ENCODE measurements around the gene ACTN2. TPM values are rescaled to one million over a fixed set of nuclear protein-coding genes. Genes with fewer than 3 reads are reported as not detected.

Gene ACTN2
- polyA plus RNA-seq, 1 donor: 3.1 TPM

DNA sequence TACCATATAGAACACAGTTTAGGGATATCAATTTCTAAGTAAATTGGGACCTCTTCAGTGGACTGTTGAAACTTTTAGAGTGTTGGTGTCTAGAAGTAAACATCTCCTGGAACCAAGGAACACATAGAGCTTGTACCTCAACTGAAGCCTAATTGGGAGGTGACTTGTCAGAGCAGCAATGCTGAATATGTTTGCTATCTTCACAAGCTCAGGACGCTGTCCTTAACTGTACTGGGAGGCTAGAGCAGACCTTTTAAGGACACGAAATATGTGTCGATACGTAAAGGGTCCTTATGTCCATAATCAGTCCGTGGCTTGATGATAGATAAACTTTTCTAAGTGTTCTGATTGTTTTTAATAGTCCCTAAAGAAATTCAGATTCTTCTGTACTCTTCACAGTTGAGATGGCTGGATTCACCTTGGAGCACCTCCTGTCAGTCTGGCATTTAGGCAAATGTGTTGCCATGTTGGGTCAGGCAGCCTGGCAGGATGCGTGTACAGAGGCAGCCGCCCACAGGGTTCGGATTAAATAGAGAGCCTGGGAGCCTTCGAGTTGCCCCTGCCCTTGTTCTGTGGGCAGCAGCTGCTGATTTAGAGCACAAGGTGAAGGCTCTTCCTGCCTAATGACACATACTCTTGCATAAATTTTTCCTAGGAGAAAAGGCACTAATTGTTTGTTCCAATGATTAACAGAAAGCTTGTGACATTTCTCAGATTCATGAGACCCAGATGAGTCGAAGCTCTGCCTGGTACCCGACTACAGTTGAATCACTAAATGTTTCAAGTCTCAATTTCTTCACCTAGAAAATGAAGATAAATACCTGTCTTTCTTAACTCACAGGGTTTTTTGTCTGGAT, 3.6 kb downstream of the ACTN2 start:
- Histone ChIP-seq H3K36me3 (ENCODE audit: control insufficient read depth, insufficient read depth, low read length) (no peaks in the 10 kb centered on the region), H3K27ac (ENCODE audit: low read length) (no peak overlapping the region), H3K9me3 (ENCODE audit: control insufficient read depth, low read depth, low read length) (peaks cover 7% of the 10 kb centered on the region), H3K4me1 (ENCODE audit: control insufficient read depth, insufficient read depth, low read length) (peaks cover 9% of the 10 kb centered on the region), H3K27me3 (ENCODE audit: control insufficient read depth, insufficient read depth, low read length) (peaks cover 34% of the 10 kb centered on the region), H3K4me3 (ENCODE audit: low read length) (no peak overlapping the region)
- DNase-seq: no peak
- 73% methylated on average over 2 of the region's 11 CpGs for WGBS (ENCODE audit: insufficient coverage, low lambda C conversion rate)

GRCh38 chr1:236691348-236691747, 5.0 kb downstream of the ACTN2 start:
- 100% methylated on average over 2 of the region's 5 CpGs for WGBS (ENCODE audit: insufficient coverage, low lambda C conversion rate)
- no peak overlapping the region for H3K27ac ChIP-seq (ENCODE audit: low read length)
- H3K27me3 ChIP-seq (ENCODE audit: control insufficient read depth, insufficient read depth, low read length): peaks cover 30% of the 10 kb centered on the region
- H3K4me3 ChIP-seq (ENCODE audit: low read length): no peak overlapping the region
- H3K4me1 ChIP-seq (ENCODE audit: control insufficient read depth, insufficient read depth, low read length): peaks cover 9% of the 10 kb centered on the region
- DNase-seq: no peak
- H3K9me3 ChIP-seq (ENCODE audit: control insufficient read depth, low read depth, low read length): no peaks in the 10 kb centered on the region
- H3K36me3 ChIP-seq (ENCODE audit: control insufficient read depth, insufficient read depth, low read length): no peaks in the 10 kb centered on the region

GRCh38 chr1:236692128-236692527, 5.8 kb downstream of the ACTN2 start:
- no peaks in the 10 kb centered on the region for H3K9me3 ChIP-seq (ENCODE audit: control insufficient read depth, low read depth, low read length)
- no peak for DNase-seq
- H3K27ac ChIP-seq (ENCODE audit: low read length): no peak overlapping the region
- H3K36me3 ChIP-seq (ENCODE audit: control insufficient read depth, insufficient read depth, low read length): no peaks in the 10 kb centered on the region
- peaks cover 4% of the 10 kb centered on the region for H3K4me1 ChIP-seq (ENCODE audit: control insufficient read depth, insufficient read depth, low read length)
- no CpG with 5 or more reads among the region's 3 CpGs for WGBS (ENCODE audit: insufficient coverage, low lambda C conversion rate)
- H3K4me3 ChIP-seq (ENCODE audit: low read length): no peak overlapping the region
- peaks cover 26% of the 10 kb centered on the region for H3K27me3 ChIP-seq (ENCODE audit: control insufficient read depth, insufficient read depth, low read length)

DNA sequence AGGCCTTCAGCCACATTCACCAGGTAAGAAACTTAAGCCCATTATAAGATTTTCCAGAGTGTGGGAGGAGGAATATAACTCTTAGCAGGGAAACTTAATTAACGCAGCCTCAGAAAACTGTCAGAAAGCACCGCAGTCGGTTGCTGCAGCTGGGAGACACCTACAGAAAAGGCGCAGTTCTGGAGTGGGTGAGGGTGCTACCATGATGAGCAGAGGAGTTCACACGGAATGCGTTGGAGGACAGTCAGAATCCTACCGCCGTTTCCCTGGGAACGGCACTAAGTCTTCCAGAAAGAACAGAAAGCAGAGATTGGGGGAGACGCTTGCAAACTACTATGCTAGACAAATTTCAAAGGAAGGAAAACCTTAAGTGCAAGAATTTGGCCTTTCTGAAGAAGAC, 6.4 kb downstream of the ACTN2 start:
- 84% methylated on average over 6 of the region's 10 CpGs for WGBS (ENCODE audit: insufficient coverage, low lambda C conversion rate)
- Histone ChIP-seq H3K36me3 (ENCODE audit: control insufficient read depth, insufficient read depth, low read length) (no peaks in the 10 kb centered on the region), H3K4me1 (ENCODE audit: control insufficient read depth, insufficient read depth, low read length) (no peaks in the 10 kb centered on the region), H3K4me3 (ENCODE audit: low read length) (no peak overlapping the region), H3K27ac (ENCODE audit: low read length) (no peak overlapping the region), H3K9me3 (ENCODE audit: control insufficient read depth, low read depth, low read length) (no peaks in the 10 kb centered on the region), H3K27me3 (ENCODE audit: control insufficient read depth, insufficient read depth, low read length) (peaks cover 19% of the 10 kb centered on the region)
- DNase-seq: no peak

DNA sequence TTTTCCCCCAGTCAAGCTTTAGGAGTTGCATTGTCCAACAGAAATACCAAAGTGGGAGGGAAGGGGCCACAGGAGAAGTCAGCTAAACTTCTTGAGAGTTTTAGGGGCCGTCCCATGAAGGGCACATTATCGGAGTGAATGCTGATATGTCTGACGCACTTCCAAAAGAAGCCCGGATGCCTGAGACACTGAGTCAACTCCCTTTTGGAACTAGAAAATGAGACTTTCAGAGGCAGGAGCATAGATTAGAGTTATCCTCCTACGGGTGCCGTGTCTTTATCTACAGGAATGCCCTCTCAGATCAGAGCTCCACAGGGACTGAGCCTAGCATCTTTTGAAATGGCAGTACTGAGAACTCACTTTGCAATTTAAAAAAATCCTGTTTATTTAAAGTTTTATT, 13.1 kb downstream of the ACTN2 start:
- Histone ChIP-seq H3K27me3 (ENCODE audit: control insufficient read depth, insufficient read depth, low read length) (no peaks in the 10 kb centered on the region), H3K27ac (ENCODE audit: low read length) (no peak overlapping the region), H3K9me3 (ENCODE audit: control insufficient read depth, low read depth, low read length) (no peaks in the 10 kb centered on the region), H3K36me3 (ENCODE audit: control insufficient read depth, insufficient read depth, low read length) (no peaks in the 10 kb centered on the region), H3K4me3 (ENCODE audit: low read length) (no peak overlapping the region), H3K4me1 (ENCODE audit: control insufficient read depth, insufficient read depth, low read length) (no peaks in the 10 kb centered on the region)
- 80% methylated on average over 2 of the region's 6 CpGs for WGBS (ENCODE audit: insufficient coverage, low lambda C conversion rate)
- no peak for DNase-seq

DNA sequence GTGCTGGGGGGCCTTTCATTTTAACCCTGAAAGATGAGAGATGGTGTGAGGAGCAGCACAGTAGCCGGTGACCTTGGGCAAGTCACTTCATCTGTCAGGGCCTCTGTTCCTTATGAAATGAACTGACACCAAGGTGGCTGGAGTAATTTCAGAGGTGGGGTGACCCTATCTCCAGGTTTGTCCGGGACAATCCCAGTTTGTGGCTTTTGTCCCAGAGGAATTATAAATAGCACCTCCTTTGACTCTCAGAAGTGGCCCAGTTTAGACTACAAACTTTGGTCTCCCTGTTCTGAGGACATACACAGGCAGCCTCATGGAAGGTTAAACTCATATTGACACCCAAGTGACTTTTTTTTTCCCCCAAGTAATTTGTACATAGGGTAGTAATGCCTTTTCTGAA, 14.6 kb downstream of the ACTN2 start:
- Histone ChIP-seq H3K4me3 (ENCODE audit: low read length) (no peak overlapping the region), H3K36me3 (ENCODE audit: control insufficient read depth, insufficient read depth, low read length) (no peaks in the 10 kb centered on the region), H3K27me3 (ENCODE audit: control insufficient read depth, insufficient read depth, low read length) (no peaks in the 10 kb centered on the region), H3K9me3 (ENCODE audit: control insufficient read depth, low read depth, low read length) (no peaks in the 10 kb centered on the region), H3K27ac (ENCODE audit: low read length) (no peak overlapping the region), H3K4me1 (ENCODE audit: control insufficient read depth, insufficient read depth, low read length) (no peaks in the 10 kb centered on the region)
- no CpG with 5 or more reads among the region's 2 CpGs for WGBS (ENCODE audit: insufficient coverage, low lambda C conversion rate)
- DNase-seq: no peak

- Histone ChIP-seq H3K36me3 (ENCODE audit: control insufficient read depth, insufficient read depth, low read length) (no peaks in the 10 kb centered on the region), H3K27ac (ENCODE audit: low read length) (no peak overlapping the region), H3K27me3 (ENCODE audit: control insufficient read depth, insufficient read depth, low read length) (no peaks in the 10 kb centered on the region), H3K4me3 (ENCODE audit: low read length) (no peak overlapping the region), H3K4me1 (ENCODE audit: control insufficient read depth, insufficient read depth, low read length) (no peaks in the 10 kb centered on the region), H3K9me3 (ENCODE audit: control insufficient read depth, low read depth, low read length) (no peaks in the 10 kb centered on the region)
- DNase-seq: no peak
- WGBS (ENCODE audit: insufficient coverage, low lambda C conversion rate): 100% methylated on average over 1 of the region's 3 CpGs
Observed at GRCh38 chr1:236701782-236702181, 15.5 kb downstream of the ACTN2 start.

DNA sequence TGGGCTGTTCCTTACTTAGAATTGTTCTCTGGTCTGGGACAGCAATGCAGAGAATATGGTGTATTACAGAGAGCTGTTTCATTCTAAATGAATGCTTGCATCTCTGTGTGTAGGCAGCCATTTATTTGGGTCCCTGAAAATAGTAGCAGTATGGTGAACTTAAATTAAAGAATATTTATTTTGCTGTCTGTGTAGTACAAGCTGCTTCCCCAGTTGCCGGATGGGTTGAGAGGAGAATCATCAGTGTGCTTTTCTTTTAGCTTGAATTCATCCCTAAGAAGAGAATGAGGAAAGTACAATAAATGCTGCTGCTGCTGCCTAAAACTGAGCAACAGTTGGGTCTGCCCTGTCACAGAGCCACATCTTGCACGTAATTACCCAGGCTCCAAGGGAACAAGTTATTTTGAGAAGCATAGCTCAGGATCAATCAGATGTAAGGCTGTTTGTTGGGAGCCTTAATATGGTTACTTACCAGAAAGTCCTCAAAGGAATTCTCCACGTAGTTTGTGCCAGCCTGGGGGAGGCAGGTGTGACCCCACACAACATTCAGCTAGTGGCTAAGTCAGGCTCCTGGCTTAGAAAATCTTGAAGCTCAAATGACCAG, 16.6 kb downstream of the ACTN2 start:
- no peaks in the 10 kb centered on the region for H3K4me1 ChIP-seq (ENCODE audit: control insufficient read depth, insufficient read depth, low read length)
- no peaks in the 10 kb centered on the region for H3K27me3 ChIP-seq (ENCODE audit: control insufficient read depth, insufficient read depth, low read length)
- H3K36me3 ChIP-seq (ENCODE audit: control insufficient read depth, insufficient read depth, low read length): no peaks in the 10 kb centered on the region
- no peak overlapping the region for H3K27ac ChIP-seq (ENCODE audit: low read length)
- WGBS (ENCODE audit: insufficient coverage, low lambda C conversion rate): no CpG with 5 or more reads among the region's 3 CpGs
- DNase-seq: no peak
- H3K4me3 ChIP-seq (ENCODE audit: low read length): no peak overlapping the region
- H3K9me3 ChIP-seq (ENCODE audit: control insufficient read depth, low read depth, low read length): no peaks in the 10 kb centered on the region

GRCh38 chr1:236705771-236706170, 19.5 kb downstream of the ACTN2 start:
- Histone ChIP-seq H3K4me3 (ENCODE audit: low read length) (no peak overlapping the region), H3K36me3 (ENCODE audit: control insufficient read depth, insufficient read depth, low read length) (no peaks in the 10 kb centered on the region), H3K4me1 (ENCODE audit: control insufficient read depth, insufficient read depth, low read length) (no peaks in the 10 kb centered on the region), H3K27me3 (ENCODE audit: control insufficient read depth, insufficient read depth, low read length) (no peaks in the 10 kb centered on the region), H3K9me3 (ENCODE audit: control insufficient read depth, low read depth, low read length) (no peaks in the 10 kb centered on the region), H3K27ac (ENCODE audit: low read length) (no peak overlapping the region)
- WGBS (ENCODE audit: insufficient coverage, low lambda C conversion rate): no CpG with 5 or more reads among the region's 1 CpG
- no peak for DNase-seq

DNA sequence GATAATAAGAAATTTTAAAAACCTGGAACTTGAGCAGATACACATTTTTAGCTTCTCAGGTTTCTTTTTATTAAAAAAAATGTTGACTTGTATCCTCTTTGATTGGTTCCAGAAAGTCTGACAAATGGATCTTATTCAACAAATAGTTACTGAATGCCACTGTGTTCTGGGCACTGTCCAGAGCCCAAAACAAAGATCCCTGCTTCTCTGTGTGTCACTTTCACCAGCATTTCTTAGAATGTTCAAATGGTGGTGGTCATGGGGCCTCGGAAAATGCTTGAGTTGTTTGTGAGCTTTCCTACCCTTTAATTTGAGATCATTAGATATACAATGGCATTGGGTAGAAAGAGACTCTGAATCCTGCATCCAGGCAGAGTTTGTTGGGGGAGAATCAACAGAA, 19.9 kb downstream of the ACTN2 start:
- WGBS (ENCODE audit: insufficient coverage, low lambda C conversion rate): no CpG with 5 or more reads among the region's 1 CpG
- Histone ChIP-seq H3K4me1 (ENCODE audit: control insufficient read depth, insufficient read depth, low read length) (no peaks in the 10 kb centered on the region), H3K9me3 (ENCODE audit: control insufficient read depth, low read depth, low read length) (no peaks in the 10 kb centered on the region), H3K36me3 (ENCODE audit: control insufficient read depth, insufficient read depth, low read length) (no peaks in the 10 kb centered on the region), H3K27me3 (ENCODE audit: control insufficient read depth, insufficient read depth, low read length) (no peaks in the 10 kb centered on the region), H3K27ac (ENCODE audit: low read length) (no peak overlapping the region), H3K4me3 (ENCODE audit: low read length) (no peak overlapping the region)
- DNase-seq: no peak
